ENCODE measurements around the gene NDUFC2. TPM values are rescaled to one million over a fixed set of nuclear protein-coding genes. Genes with fewer than 3 reads are reported as not detected.

The NDUFC2 gene
- 183 to 271 TPM (median 248 TPM) in 5 replicates for total RNA-seq (2022; extraction: Qiagen RNA extraction; ENCODE audit: low read depth)

DNA sequence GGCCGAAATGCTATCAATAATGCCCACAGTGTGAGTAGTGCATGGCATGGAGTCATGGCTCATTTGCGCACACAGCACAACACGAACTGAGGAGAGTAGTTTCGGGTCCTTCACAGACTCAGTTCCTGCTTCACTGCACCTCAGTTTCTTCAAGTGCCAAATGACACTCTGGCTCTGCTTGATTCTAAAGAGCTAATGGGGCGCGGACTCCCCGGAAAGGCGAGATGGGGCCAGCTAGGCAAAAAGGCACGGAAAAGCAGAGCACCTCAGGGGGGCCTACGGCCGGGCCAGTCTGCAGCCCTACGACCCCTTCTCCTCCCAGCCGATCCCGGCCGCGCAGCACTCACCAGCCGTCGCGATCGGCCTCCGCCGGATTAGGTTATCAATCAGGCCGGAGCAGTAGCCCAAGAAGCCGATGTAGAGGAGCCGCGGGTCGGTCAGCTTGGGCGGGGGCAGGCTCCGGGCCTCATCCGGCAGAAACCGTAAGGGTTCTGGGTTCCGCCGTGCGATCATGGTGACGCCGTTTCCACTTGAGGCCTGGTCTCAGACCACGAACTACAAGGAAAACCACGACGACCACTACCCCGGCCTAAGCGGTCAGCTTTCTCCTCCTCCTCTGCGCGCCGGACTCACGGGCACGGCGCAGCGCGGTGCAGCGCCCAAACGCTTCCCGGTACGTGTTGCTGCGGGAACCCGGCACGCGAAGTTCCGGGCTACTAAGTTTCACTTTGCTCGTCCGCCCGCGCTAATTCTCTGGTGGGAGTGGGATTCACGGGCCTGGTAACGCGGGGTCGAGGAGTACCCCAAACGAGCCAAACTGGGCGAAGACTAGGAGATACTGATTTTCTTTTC lies at the start of gene NDUFC2:
Gene NDUFC2, minus strand, starts transcription at position 631 of the 852 bp plus-strand sequence. Its CDS starts 118 bp downstream, at position 513.

DNA sequence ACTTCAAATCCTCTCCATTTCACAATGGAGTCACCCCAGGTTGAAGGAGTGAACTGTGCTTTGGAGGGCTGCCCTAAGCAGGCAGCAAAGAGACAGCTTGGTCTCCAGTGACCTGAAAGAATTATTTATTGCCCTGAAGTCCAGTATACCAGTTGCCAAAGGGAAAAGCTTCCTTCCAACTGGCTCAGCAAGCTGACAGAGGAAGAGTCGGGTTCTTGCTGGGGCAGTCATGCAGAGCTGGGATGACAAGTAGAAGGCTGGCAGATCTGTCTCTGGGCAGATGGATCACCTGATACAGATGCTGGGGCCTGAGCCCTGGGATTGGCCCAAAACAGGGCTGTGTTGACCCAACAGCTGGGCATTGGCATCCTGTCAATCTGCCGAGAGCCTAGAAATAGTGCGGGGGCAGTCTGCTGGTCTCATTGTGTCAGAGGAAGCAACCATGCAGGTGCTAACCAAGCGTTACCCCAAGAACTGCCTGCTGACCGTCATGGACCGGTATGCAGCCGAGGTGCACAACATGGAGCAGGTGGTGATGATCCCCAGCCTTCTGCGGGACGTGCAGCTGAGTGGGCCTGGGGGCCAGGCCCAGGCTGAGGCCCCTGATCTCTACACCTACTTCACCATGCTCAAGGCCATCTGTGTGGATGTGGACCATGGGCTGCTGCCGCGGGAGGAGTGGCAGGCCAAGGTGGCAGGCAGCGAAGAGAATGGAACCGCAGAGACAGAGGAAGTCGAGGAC lies 16.1 kb downstream of the NDUFC2 start, which contains the start of gene THRSP:
Gene THRSP, plus strand, starts transcription at position 422 of the 742 bp plus-strand sequence. Its CDS starts 21 bp downstream, at position 443.

GRCh38 chr11:78022397-78023396 lies 57.0 kb downstream of the NDUFC2 start, which contains the start of gene KCTD14:
KCTD14 (minus strand) TSS chr11:78023276; CDS start chr11:78023249, 27 bp downstream.

Other genes starting within 250 kb of the NDUFC2 start
- 16.3 to 20.0 TPM (median 18.2 TPM) in 5 replicates for gene INTS4, start 85.2 kb downstream of the NDUFC2 start, total RNA-seq (2022; extraction: Qiagen RNA extraction; ENCODE audit: low read depth)
- 1.4 to 2.2 TPM (median 2.0 TPM) in 5 replicates for gene KCTD14, start 56.6 kb downstream of the NDUFC2 start, total RNA-seq (2022; extraction: Qiagen RNA extraction; ENCODE audit: low read depth)
- not detected in 5 replicates for gene THRSP, start 16.0 kb downstream of the NDUFC2 start, total RNA-seq (2022; extraction: Qiagen RNA extraction; ENCODE audit: low read depth)
- gene ALG8, start 59.8 kb upstream of the NDUFC2 start, total RNA-seq (2022; extraction: Qiagen RNA extraction; ENCODE audit: low read depth): 48.8 to 68.8 TPM (median 62.6 TPM) in 5 replicates
- gene KCTD21, start 108.8 kb upstream of the NDUFC2 start, total RNA-seq (2022; extraction: Qiagen RNA extraction; ENCODE audit: low read depth): 5.9 to 8.0 TPM (median 7.5 TPM) in 5 replicates
- 4.9 to 7.2 TPM (median 6.1 TPM) in 5 replicates for gene USP35, start 109.1 kb upstream of the NDUFC2 start, total RNA-seq (2022; extraction: Qiagen RNA extraction; ENCODE audit: low read depth)